Stimulated activated CD4-positive, alpha-beta T cell treated with anti-CD3 and anti-CD28 coated beads, Interleukin-1b, Interleukin-23, amount 100 ng/mL, for 48 hours (primary cell): ENCODE data around the gene MFSD6.
"Not testable (repeated sequence)": the region's sequence is repeated elsewhere in the genome, so short reads cannot be mapped to it uniquely, and the experiment has no call there.

Source experiments
- DNase-seq: peaks from one replicate; pipeline ENCODE4 v3.0.0-alpha.2; 2020

MFSD6 gene

DNA sequence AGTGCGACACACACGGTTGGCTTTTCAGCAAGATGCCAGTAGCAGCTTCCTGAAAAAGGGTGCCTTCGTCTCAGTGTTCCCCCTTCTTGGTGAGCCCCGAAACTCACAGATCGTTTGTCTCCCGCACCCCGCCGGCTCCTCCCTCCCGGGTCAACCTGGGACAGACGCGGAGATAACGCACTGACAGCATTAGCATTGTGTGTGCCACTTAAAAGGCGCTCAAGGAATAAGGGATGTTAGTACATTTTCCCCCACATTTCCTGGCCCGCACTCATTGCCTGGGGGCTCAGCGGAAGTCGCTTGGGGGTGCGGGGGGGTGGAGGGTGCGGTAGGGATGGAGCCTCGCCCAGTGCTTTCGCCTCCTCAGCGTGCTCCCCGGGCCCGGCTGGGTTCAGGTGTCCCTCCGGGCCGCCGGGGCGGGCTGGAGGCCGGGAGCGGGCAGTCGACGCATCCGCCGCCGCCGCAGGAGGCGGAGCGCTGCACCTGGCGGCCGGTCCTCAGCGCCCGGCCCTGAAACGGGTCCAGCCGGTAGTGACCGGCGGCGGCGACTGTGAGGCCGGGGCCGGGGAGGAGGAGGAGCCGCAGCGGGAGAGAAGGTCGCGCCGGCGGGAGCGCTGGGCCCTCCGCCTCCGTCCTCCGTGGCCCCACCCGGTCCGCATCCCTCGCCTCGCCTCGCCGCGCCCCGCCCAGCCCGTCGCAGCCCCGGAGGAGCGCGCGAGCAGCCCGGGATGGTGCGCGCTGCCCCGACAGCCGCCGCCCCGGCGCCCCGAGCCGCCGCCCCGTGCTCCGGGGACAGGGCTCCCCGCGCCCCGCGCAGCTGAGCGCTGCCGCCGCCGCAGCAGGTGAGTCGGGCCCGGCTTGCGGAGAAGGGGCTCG, at the start of gene MFSD6:
Gene MFSD6 (plus strand): TSS at position 694 of the 876 bp plus-strand sequence. CDS start 27,675 bp downstream, outside the sequence.
- DNase-seq, result peak; percentile 39

GRCh38 chr2:190358655-190359448, 49.3 kb upstream of the MFSD6 start:
- DNase-seq, result not testable (repeated sequence)

- DNase-seq, result no peak
These were observed 47.6 kb upstream of the MFSD6 start for GRCh38 chr2:190360561-190360960.

GRCh38 chr2:190360965-190361364, 47.2 kb upstream of the MFSD6 start:
- DNase-seq, result no peak

GRCh38 chr2:190361572-190361971, 46.6 kb upstream of the MFSD6 start:
- DNase-seq, result no peak

DNA sequence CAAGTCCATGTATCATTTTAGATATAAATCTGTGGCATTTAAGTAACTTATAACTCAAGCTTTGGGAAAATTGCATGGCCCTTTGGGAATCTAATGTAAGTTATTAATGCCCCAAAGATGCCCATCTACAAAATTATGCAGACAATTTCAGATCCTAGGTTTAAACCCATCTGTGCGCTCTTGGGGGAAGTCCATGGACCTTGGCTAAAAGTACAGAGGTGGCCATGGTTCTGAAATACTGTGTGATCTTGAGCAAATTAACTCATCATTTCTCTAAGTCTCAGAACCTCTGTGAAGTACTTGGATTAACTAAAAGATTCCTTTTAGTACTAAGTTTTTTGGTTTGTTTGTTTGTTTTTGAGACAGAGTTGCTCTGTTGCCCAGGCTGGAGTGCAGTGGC, 45.3 kb upstream of the MFSD6 start:
- no peak for DNase-seq

DNA sequence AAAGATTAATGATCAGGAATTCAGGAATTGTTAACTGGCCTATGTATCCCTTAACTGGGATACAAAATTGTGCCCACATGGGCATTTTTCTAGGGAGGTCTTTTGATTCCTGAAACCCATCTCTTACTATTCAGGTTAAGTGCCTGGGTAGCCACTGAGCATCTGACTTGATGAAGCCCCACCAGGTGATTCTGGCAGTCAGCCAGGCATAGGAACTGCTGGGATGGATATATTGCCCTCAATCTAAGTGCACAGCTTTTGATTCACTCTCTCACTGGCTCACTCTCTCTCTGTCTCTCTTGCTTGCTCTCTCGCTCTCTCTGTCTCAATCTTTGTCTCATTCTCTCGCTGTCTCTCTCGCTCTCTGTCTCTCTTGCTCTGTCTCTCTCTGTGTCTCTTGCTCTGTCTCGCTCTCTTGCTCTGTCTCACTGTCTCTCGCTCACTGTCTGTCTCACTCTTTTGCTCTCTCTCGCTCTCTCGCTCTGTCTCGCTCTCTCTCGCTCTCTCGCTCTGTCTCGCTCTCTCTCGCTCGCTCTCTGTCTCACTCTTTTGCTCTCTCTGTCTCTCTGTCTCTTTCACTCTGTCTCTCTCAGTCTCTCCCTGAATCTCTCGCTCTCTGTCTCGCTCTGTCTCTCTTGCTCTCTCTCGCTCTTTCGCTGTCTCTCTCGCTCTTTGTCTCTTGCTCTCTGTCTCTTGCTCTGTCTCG, 42.5 kb upstream of the MFSD6 start:
- DNase-seq, result no peak

GRCh38 chr2:190366248-190366753, 41.9 kb upstream of the MFSD6 start:
- no peak for DNase-seq

DNA sequence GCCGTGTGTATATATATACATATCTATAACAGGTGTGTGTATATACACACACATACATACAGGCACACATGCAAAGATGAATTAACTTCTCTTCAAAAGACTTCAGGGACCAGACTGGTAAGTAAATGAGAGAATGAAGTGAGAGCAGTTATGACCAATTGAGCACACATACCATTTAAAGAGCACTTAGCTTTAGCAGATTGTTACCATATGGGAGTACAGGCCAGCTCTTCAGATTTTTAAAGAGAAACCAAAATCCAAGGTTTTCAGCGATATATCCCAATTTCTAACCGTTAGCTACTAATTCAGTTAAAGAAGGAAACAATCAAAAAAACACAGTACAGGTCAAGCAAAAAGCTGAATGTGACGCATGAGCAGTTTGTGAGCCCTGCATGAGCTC, 41.1 kb upstream of the MFSD6 start:
- DNase-seq, result no peak

GRCh38 chr2:190369635-190370034, 38.5 kb upstream of the MFSD6 start:
- DNase-seq, result no peak

- DNase-seq, result no peak
These were observed 32.1 kb upstream of the MFSD6 start for GRCh38 chr2:190376083-190376482.

DNA sequence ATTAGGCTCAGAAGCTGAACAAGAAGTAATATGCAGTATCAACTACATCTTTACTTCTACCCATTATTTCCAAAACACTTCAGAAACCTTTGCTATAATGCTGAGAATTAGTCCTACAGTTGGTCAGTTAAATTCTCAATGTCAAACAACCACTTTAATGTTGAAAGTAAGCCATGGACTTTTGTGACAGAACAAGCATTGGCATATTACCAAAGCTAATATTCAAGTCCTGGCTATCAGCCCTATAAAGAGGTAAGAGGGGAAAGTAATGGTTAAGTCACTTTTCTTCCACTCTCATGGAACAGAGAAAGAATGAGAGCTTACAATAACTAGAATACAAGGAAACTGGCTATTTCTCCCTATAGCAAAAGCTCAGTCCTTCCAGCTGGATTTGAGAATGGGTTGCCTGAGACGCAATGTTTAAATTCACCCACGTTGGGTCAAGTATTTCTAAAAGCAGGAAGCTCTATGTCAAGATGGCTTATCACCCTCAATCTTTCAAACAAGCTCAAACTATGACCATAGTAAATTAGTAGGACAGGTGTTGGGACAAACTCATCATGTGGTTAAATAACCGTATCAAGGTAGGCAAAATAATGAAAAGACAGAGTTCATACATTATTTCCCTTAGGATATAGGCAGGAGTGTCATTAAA, 31.4 kb upstream of the MFSD6 start:
- DNase-seq, result no peak

- DNase-seq, result no peak
These were observed 29.3 kb upstream of the MFSD6 start for GRCh38 chr2:190378880-190379237.

DNA sequence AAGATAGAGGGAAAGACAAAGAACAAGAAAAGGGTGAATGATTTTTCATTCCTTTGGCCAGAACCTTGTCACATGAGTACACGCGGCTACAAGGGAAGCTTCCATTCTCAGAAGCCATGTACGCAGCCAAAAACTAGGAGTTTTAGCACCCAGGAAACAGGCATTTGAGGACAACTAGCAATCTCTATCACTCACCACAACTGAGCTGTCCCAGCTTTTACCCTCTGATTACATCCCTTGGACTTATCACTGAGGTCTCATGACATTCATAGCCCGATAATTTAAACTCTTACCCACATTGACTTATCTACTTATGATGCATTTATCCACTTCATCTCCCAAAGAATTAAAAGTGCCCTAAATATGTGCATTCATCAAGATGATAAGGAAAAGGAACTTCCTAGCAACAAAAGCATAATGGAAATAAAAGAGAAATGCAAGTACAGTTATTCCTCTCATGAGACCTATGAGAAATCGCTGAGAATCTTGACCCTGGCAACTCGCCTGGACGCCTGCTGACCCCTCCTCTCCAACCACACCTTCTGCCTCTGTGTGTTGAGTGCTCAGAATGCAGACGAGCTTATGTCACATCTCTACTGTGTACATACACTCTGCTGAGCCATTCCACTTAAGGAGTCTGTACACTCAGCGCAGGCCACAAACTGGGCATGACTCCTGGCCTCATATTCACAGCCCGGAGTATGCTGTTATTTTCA, 28.7 kb upstream of the MFSD6 start:
- DNase-seq, result no peak

DNA sequence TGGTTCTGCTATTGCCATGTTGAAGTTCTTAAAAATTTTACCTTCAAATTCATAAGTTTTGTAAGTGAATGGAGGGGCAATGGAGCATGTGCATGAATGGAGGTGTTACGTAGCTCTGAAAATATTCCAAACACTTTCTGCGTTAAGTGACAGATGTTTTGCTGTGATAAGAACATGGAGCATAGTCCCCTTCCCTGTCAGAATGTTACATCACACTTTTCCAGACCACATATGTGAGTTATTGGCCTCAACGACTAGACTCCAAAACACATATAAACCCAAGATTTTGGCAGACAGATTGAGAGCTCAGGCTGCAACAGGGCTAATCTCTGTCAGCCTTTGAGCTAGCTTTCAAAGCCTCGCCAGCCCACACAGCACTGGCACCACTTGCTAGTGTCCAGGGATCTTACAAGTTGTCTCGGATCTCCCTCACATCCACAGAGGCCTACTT, 27.2 kb upstream of the MFSD6 start:
- DNase-seq, result no peak

- peak; percentile 7 for DNase-seq
These were observed 25.3 kb upstream of the MFSD6 start for GRCh38 chr2:190382851-190383250.

DNA sequence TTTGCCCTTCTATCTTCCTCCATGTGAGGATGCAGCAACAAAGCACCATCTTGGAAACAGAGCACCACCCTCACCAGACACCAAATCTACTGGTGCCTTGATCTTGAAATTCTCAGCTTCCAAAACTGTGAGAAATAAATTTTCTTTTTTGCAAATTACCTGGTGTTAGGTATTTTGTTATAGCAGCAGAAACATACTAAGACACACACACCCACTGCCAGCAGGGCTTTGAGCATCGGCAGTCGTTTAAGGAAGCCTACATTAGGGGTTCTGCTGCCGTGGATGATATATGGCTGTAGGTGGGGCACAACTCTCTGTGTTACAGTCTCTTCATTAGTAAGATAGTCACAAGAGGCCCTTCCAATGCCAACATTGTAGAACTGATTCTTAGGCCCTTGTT, 20.7 kb upstream of the MFSD6 start:
- DNase-seq, result no peak

DNA sequence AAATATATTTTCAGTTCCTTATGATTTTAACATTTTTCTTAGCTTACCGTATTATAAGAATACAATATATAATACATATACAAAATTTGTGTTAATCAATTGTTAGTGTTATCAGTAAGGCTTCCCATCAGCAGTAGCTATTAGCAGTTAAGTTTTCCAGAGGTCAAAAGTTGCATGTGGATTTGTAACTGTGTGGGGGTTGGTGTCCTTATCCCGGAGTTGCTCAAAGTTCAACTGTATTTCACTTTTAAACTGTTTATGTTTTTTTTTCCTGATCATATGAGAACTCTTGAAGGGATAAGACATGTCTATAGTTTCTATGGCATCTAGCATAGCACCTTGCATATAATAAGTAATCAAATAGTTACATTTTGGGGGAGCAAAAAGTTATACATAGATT, 11.9 kb upstream of the MFSD6 start:
- DNase-seq, result no peak

GRCh38 chr2:190402986-190403603, 5.1 kb upstream of the MFSD6 start:
- no peak for DNase-seq

DNA sequence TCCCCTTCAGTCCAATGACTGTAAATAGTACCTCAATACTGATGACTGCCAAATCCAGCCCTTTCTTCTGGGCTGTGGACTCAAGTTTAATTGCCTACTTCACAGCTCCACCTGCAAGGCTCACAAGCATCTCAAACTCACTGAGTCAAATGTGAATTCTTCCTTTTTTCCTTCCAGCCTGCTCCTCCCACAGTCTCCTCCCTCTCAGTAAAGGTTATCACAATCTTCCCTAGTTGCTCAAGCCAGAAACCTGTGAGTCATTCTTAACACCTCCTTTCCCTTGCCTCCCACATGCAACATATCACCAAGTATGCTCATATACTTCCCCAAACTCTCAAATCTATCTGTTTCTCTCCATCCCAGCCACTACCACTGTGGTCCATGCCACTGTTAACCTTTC, 3.7 kb upstream of the MFSD6 start:
- peak; percentile 21 for DNase-seq

- DNase-seq, result no peak
These were observed 3.1 kb upstream of the MFSD6 start for GRCh38 chr2:190405070-190405469.
